Right cardiac atrium (tissue), 5 donors: ENCODE data around the gene WWTR1. TPM values are rescaled to one million over a fixed set of nuclear protein-coding genes. Genes with fewer than 3 reads are reported as not detected.

Source experiments
- ATAC-seq, 2 donors: fragments of 200-7000 bp; cut with Tn5 transposase; one replicate each; pipeline versions ENCODE4 v1.8.0 to v1.9.1; 2020; ENCODE audit warnings: moderate library complexity in 2 of 2, mild to moderate bottlenecking in 1 of 2
- DNase-seq, 3 donors: peaks; one replicate each; pipeline ENCODE4 v3.0.0-alpha.2; 2020
- H3K27ac ChIP-seq: one replicate; pipeline ENCODE4 v1.5.1; 2013; ENCODE audit warnings: mild to moderate bottlenecking, low read length, control low read depth, moderate library complexity
- H3K27me3 ChIP-seq: one replicate; pipeline ENCODE4 v1.6.1; 2013; ENCODE audit not compliant: control insufficient read depth, insufficient read depth
- H3K4me1 ChIP-seq: one replicate; pipeline ENCODE4 v1.6.1; 2013; ENCODE audit warnings: low read length; ENCODE audit not compliant: control insufficient read depth, insufficient read depth
- H3K4me3 ChIP-seq: one replicate; pipeline ENCODE4 v1.5.1; 2013; ENCODE audit warnings: low read length, control low read depth
- H3K9me3 ChIP-seq: one replicate; pipeline ENCODE4 v1.6.1; 2013; ENCODE audit warnings: low read length; ENCODE audit not compliant: control insufficient read depth
- WGBS: extraction: QIAGEN DNeasy Blood & Tissue Kit; methylation state at CpG from one replicate; pipeline ENCODE4 v1.1.7; 2013; 5-methylcytosine and 5-hydroxymethylcytosine counted together
- intact Hi-C, 4 donors: fragments of 100-400 bp; cut with DNase I; formaldehyde crosslinking; loops; one replicate each; pipeline versions ENCODE4 v1.11.0 to v1.14.0; 2022 to 2023
- long read RNA-seq, 4 donors: library from polyadenylated mRNA; unstranded; transcript quantifications; one replicate each; pipeline ENCODE4 v2.0.0, GENCODE V29; 2020 to 2021
- polyA plus RNA-seq: library from polyadenylated mRNA; stranded (reverse); fragments of 200-250 nt; gene quantifications from one replicate; pipeline ENCODE4 v1.2.3, GENCODE V29; 2013
- total RNA-seq, 4 donors: library from RNA; stranded (reverse); fragmentation: NEBNext Ultra II Directional; extraction: Animal tissue kit (Norgen Biotek cat#: 25700); gene quantifications; one replicate each; pipeline ENCODE4 v1.2.1, GENCODE V29; 2021
- donor health status: healthy with polysubstance abuse.
- donor health status: DM: no; HTN: yes; CAD: no.
- donor health status: DM: no; HTN: no; CAD: no.
- donor health status: DM: no; HTN: yes; CAD: no; lungs with severe emphysema.
- donor health status: DM: yes; HTN: yes; CAD: no.

The WWTR1 gene
- total RNA-seq, result 10 to 100 TPM; 48.2 to 99.2 (median 56.9) TPM
- polyA plus RNA-seq, result 23.0 TPM
- long read RNA-seq, donor 1, transcript WWTR1-201 (7 exons, 2,103 nt), result major isoform, 33 of 72 reads
- long read RNA-seq, donor 1, partial matches to known transcripts, result 20 of 72 reads
- long read RNA-seq, donor 1, other reads (novel, unspliced or antisense), result 19 of 72 reads
- long read RNA-seq, donor 2, transcript WWTR1-201 (7 exons, 2,103 nt), result major isoform, 18 of 28 reads
- long read RNA-seq, donor 2, partial matches to known transcripts, result 7 of 28 reads
- long read RNA-seq, donor 2, other reads (novel, unspliced or antisense), result 3 of 28 reads
- long read RNA-seq, donor 3, transcript WWTR1-201 (7 exons, 2,103 nt), result major isoform, 75 of 167 reads
- long read RNA-seq, donor 3, partial matches to known transcripts, result 57 of 167 reads
- long read RNA-seq, donor 3, other reads (novel, unspliced or antisense), result 35 of 167 reads
- long read RNA-seq, donor 4, transcript WWTR1-201 (7 exons, 2,103 nt), result major isoform, 12 of 18 reads
- long read RNA-seq, donor 4, partial matches to known transcripts, result 4 of 18 reads
- long read RNA-seq, donor 4, other reads (novel, unspliced or antisense), result 2 of 18 reads

- Histone ChIP-seq H3K4me1 (no peaks in the 10 kb centered on the region), H3K27me3 (no peaks in the 10 kb centered on the region), H3K4me3 (peak within 1 kb of the TSS; percentile 48), H3K27ac (peak within 1 kb of the TSS; percentile 84), H3K9me3 (no peaks in the 10 kb centered on the region)
- intact Hi-C loops, result loop anchor here in 3 of 4 donors (5.0 to 10.0 kb wide), 4 partner anchors 83 to 126 kb away; no protein-coding TSS in a partner anchor
- peak; percentile 93 to 95 for ATAC-seq
- under 1% methylated on average over 52 of the region's 52 CpGs for WGBS
- DNase-seq, result peak; percentile 95 to 97 (median 95)
Measured at GRCh38 chr3:149657926-149658743, at the start of gene WWTR1. Gene WWTR1, minus strand, starts transcription at chr3:149658025. Its CDS starts 719 bp downstream, at chr3:149657306.

- 59% methylated on average over 3 of the region's 3 CpGs for WGBS
- H3K4me1 ChIP-seq, result no peaks in the 10 kb centered on the region
- no peaks in the 10 kb centered on the region for H3K9me3 ChIP-seq
- no peak for ATAC-seq
- H3K4me3 ChIP-seq, result no peak overlapping the region
- no peaks in the 10 kb centered on the region for H3K27me3 ChIP-seq
- intact Hi-C loops, result no loop called here
- no peak for DNase-seq
- H3K27ac ChIP-seq, result no peak overlapping the region
Measured at GRCh38 chr3:149706905-149707304, 49.1 kb upstream of the WWTR1 start.

DNA sequence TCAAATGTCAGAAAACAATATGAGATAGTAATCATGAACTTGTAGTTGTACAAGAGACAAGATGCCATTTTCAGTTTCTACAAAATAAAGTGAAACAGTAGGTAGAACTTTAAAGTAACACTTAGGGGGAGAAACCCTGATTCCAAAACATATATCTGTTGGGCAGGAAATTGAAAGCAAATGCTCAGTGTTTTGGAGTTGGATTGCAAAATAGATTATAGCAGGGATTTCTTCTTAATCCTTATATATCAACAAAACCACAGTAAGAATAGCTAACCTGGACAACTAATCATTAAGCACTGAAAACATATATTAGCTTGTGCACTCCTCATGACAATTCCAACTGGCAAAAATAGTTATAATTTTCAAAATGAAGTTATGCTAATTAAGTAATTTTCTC, 47.6 kb upstream of the WWTR1 start:
- ATAC-seq, result no peak
- Histone ChIP-seq H3K9me3 (no peaks in the 10 kb centered on the region), H3K4me1 (no peaks in the 10 kb centered on the region), H3K4me3 (no peak overlapping the region), H3K27ac (no peak overlapping the region), H3K27me3 (no peaks in the 10 kb centered on the region)
- intact Hi-C loops, result no loop called here
- no peak for DNase-seq

DNA sequence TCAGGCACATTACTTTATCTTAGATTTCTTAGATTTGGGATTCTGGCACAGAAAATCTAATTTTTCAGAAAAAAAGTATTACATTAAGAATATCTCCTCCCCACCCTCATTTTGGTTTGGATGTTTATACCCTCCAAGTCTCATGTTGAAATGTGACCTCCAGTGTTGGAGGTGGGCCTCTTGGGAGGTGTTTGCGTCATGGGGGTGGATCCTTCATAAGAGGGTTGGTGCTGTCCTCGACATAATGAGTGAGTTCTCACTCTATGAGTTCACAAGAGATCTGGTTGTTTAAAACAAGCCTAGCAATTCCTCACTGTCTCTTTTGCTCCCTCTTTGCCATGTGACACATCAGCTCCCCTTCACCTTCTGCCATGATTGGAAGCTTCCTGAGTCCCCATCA, 45.6 kb upstream of the WWTR1 start:
- no peak for DNase-seq
- intact Hi-C loops, result no loop called here
- no peaks in the 10 kb centered on the region for H3K9me3 ChIP-seq
- H3K4me1 ChIP-seq, result no peaks in the 10 kb centered on the region
- 77% methylated on average over 2 of the region's 2 CpGs for WGBS
- no peaks in the 10 kb centered on the region for H3K27me3 ChIP-seq
- H3K27ac ChIP-seq, result no peak overlapping the region
- ATAC-seq, result no peak
- H3K4me3 ChIP-seq, result no peak overlapping the region

DNA sequence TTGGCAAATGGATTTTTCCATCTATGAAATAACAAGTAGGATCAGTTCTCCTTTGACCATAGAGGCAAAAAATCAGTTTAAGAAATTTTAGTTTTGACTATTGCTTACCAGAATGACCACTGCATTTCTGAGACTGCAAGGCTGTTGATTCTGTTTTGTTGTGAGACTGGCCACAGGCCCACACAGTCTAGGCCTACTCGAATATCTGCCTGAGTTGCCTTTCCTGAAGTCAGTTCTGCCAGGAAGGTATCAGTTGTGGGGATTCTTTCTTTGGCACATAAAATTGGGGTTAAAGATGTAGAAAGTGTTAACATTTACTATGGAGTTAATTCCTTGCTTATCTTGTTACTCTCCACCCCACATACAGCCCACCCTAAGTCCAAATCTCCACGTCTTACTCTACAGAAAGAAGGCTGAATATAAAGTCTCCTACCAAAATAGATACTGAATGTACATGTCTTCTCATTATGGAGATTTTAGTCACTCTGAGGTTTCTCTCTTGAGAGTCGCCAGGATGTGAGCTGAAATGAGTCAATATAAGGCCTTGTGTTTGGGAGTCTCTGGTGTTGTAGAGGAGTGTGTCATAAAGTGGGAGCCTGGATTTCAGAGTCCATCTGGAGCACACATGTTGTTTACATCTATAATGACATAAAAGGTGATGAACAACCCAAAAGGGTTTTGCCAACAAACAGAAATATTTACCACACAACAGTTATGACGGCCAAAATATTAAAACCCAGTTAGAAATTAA, 45.0 kb upstream of the WWTR1 start:
- peaks cover 2% of the 10 kb centered on the region for H3K9me3 ChIP-seq
- intact Hi-C loops, result no loop called here
- WGBS, result 71% methylated on average over 4 of the region's 4 CpGs
- no peak for DNase-seq
- H3K27me3 ChIP-seq, result no peaks in the 10 kb centered on the region
- ATAC-seq, result no peak
- H3K4me1 ChIP-seq, result no peaks in the 10 kb centered on the region
- H3K27ac ChIP-seq, result no peak overlapping the region
- H3K4me3 ChIP-seq, result no peak overlapping the region

- WGBS, result 98% methylated on average over 1 of the region's 1 CpG
- ATAC-seq, result no peak
- Histone ChIP-seq H3K9me3 (peaks cover 3% of the 10 kb centered on the region), H3K27me3 (no peaks in the 10 kb centered on the region), H3K4me1 (no peaks in the 10 kb centered on the region), H3K4me3 (no peak overlapping the region), H3K27ac (no peak overlapping the region)
- DNase-seq, result no peak
- intact Hi-C loops, result no loop called here
Measured at GRCh38 chr3:149701977-149702350, 44.1 kb upstream of the WWTR1 start.

DNA sequence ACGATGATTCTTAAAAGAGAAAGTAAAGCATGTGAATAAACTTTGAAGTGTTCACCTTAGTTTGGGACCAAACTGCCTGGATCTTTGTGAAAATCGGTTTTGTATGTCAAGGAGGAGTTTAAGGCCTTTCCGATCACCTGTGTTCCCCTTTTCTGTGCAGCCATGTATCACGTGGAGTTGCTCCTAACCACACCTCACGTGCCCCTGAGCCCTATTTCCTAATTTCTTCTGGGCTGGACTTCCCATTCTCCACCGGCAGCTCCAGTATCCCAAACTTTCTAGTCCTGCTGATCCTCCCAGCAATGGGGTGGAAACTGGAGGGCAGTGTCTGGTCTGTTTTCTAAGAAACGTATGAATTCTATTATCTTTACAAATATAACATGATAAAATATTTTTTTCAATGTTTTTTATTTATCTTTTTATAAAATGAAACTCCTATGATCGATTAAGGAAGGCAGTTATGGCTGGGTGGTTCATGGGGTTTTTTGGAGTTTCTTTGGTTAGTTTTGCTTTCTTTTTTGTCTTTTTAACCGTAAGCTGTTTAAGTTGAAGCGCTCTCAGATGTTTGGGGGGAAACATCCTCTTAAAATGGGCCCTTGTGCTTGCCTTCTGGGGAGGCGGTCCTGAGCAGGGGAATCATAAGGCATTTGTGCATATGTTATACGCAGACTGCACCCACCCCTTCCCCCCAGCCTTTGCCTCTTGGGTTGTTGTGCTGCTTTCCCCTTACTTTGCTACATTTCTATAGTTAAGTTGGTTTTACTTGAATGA, 43.6 kb upstream of the WWTR1 start:
- Histone ChIP-seq H3K27me3 (no peaks in the 10 kb centered on the region), H3K4me1 (no peaks in the 10 kb centered on the region), H3K4me3 (no peak overlapping the region), H3K9me3 (peaks cover 6% of the 10 kb centered on the region), H3K27ac (no peak overlapping the region)
- DNase-seq (no peak), ATAC-seq (no peak)
- intact Hi-C loops, result no loop called here
- WGBS, result 91% methylated on average over 12 of the region's 12 CpGs

DNA sequence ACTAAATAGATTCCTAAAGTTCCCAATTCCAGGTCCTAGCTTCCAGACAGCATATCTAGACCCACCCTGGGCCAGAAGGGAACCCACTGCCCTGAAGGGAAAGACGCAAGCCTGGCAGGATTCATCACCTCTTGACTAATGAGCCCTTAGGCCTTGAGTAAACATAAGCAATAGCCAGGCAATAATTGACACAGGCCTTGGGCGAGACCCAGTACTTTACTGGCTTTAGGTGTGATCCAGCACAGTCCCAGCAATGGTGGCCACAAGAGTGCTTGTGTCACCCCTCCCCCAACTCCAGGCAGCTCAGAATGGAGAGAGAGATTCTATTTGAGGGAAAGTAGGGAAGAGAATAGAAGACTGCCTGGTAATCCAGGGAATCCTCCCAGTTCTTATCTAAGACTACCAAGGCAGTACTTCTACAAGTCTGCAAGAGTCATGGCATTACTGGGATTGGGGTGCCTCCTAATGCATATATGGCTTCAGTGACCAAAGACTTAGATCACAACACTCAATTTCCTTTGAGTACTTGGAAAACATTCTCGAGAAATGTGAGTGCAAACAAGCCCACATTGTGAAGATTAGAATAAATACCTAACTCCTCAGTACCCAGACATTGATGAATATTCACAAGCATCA, 30.4 kb upstream of the WWTR1 start:
- ATAC-seq (no peak), DNase-seq (no peak)
- no peak overlapping the region for H3K4me3 ChIP-seq
- H3K27ac ChIP-seq, result no peak overlapping the region
- no peaks in the 10 kb centered on the region for H3K27me3 ChIP-seq
- H3K4me1 ChIP-seq, result no peaks in the 10 kb centered on the region
- WGBS, result 97% methylated on average over 3 of the region's 3 CpGs
- H3K9me3 ChIP-seq, result peaks cover 1% of the 10 kb centered on the region
- intact Hi-C loops, result no loop called here

GRCh38 chr3:149686996-149687395, 29.2 kb upstream of the WWTR1 start:
- DNase-seq, result no peak
- WGBS, result 92% methylated on average over 2 of the region's 2 CpGs
- intact Hi-C loops, result no loop called here
- Histone ChIP-seq H3K4me3 (no peak overlapping the region), H3K27ac (no peak overlapping the region), H3K4me1 (no peaks in the 10 kb centered on the region), H3K27me3 (no peaks in the 10 kb centered on the region), H3K9me3 (peaks cover 1% of the 10 kb centered on the region)
- ATAC-seq, result no peak
